Measurements from ENCODE around the gene PHLPP1.

DNA sequence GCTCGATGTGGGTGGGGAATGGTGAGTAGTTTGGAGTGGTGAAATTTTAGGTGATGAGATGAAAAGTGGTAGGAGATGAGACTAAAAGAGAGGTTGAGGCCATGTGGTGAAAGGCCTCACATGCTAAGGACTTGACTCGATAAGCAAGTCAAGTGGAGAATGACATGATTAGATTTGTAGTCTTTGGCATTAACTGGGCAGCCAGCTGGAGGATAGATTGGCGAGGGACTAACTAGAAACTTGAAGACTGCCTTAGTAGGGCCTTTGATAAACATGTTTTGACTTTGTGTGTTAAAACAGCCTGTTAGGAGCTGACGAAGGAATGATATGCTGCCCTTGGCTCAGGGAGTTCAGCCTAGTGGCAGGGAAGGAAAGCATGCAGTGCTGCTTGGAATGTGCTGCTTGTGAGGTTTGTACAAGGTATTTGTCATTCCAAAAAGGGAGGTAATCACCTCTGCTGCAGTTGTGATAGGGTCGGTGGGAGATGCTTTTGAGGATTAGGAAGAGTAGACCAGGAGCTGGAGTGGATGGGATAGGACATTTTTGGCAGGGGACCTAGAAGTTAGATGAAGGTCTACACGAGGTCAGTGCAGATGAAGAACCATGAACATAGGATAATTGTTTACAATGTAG, 22.0 kb downstream of the PHLPP1 start:
- no peak for TF ChIP-seq POLR2A (IDR thresholded peaks at IDR 0.05; ENCODE audit: low read length)
- no peak for TF ChIP-seq GATA1 (IDR thresholded peaks at IDR 0.05; ENCODE audit: low read depth, low read length)
